Trophoblast cell (in vitro differentiated cells and primary cell): ENCODE results near the gene ATP5MK. TPM values are rescaled to one million over a fixed set of nuclear protein-coding genes. Genes with fewer than 3 reads are reported as not detected.

Experiments
- DNase-seq, 2 donors: peaks; one replicate each; pipeline ENCODE4 v3.0.0-alpha.2; 2016
- H2AFZ ChIP-seq: 2 replicates; pipeline ENCODE4 v1.6.1; 2013; ENCODE audit warnings: low read length, moderate library complexity, mild to moderate bottlenecking; ENCODE audit not compliant: insufficient read depth, poor library complexity
- H2AK5ac ChIP-seq: 2 replicates; pipeline ENCODE4 v1.6.1; 2013; ENCODE audit warnings: mild to moderate bottlenecking, low read length
- H2BK120ac ChIP-seq: 2 replicates; pipeline ENCODE4 v1.6.1; 2013; ENCODE audit warnings: low read length, mild to moderate bottlenecking, moderate library complexity; ENCODE audit not compliant: insufficient read depth, poor library complexity
- H2BK12ac ChIP-seq: 2 replicates; pipeline ENCODE4 v1.6.1; 2013; ENCODE audit warnings: mild to moderate bottlenecking, low read length, moderate library complexity
- H2BK5ac ChIP-seq: 2 replicates; pipeline ENCODE4 v1.6.1; 2013; ENCODE audit warnings: low read length, low read depth, moderate library complexity, mild to moderate bottlenecking; ENCODE audit not compliant: poor library complexity
- H3K14ac ChIP-seq: 2 replicates; pipeline ENCODE4 v1.6.1; 2013; ENCODE audit warnings: mild to moderate bottlenecking, low read length
- H3K18ac ChIP-seq: 2 replicates; pipeline ENCODE4 v1.6.1; 2013; ENCODE audit warnings: mild to moderate bottlenecking, low read length
- H3K23ac ChIP-seq: 2 replicates; pipeline ENCODE4 v1.6.1; 2013; ENCODE audit warnings: low read length
- H3K27ac ChIP-seq: 2 replicates; pipeline ENCODE4 v1.5.1; 2013; ENCODE audit warnings: low read depth, mild to moderate bottlenecking, inconsistent platforms, low read length, moderate library complexity
- H3K27me3 ChIP-seq: 2 replicates; pipeline ENCODE4 v1.6.1; 2013; ENCODE audit warnings: inconsistent platforms, mild to moderate bottlenecking, low read length, moderate library complexity; ENCODE audit not compliant: insufficient read depth
- H3K36me3 ChIP-seq, 2 experiments: 1 replicate in 1 of 2; 2 replicates in 1 of 2; pipeline ENCODE4 v1.6.1; 2013; ENCODE audit warnings: low read length in 2 of 2, mild to moderate bottlenecking in 2 of 2, moderate library complexity in 1 of 2; ENCODE audit not compliant: insufficient read depth in 2 of 2, control insufficient read depth in 1 of 2
- H3K4ac ChIP-seq: 2 replicates; pipeline ENCODE4 v1.6.1; 2013; ENCODE audit warnings: low read depth, mild to moderate bottlenecking, low read length, moderate library complexity
- H3K4me1 ChIP-seq, 2 experiments: 1 replicate in 1 of 2; 2 replicates in 1 of 2; pipeline ENCODE4 v1.6.1; 2013; ENCODE audit warnings: low read length in 2 of 2, mild to moderate bottlenecking in 2 of 2, moderate library complexity in 1 of 2; ENCODE audit not compliant: insufficient read depth in 2 of 2, control insufficient read depth in 1 of 2
- H3K4me2 ChIP-seq: 2 replicates; pipeline ENCODE4 v1.6.1; 2013; ENCODE audit warnings: inconsistent platforms, mild to moderate bottlenecking, low read length, moderate library complexity
- H3K4me3 ChIP-seq: 2 replicates; pipeline ENCODE4 v1.5.1; 2013; ENCODE audit warnings: mild to moderate bottlenecking, low read depth, low read length, inconsistent platforms
- H3K79me1 ChIP-seq: one replicate; pipeline ENCODE4 v1.6.1; 2013; ENCODE audit warnings: low read length
- H3K79me2 ChIP-seq: 2 replicates; pipeline ENCODE4 v1.6.1; 2013; ENCODE audit warnings: low read length, mild to moderate bottlenecking; ENCODE audit not compliant: control insufficient read depth, insufficient read depth, poor library complexity
- H3K9ac ChIP-seq: 2 replicates; pipeline ENCODE4 v1.6.1; 2013; ENCODE audit warnings: mild to moderate bottlenecking, low read length
- H3K9me3 ChIP-seq: 2 replicates; pipeline ENCODE4 v1.6.1; 2013; ENCODE audit warnings: low read depth, mild to moderate bottlenecking, control low read depth, inconsistent platforms, low read length; ENCODE audit not compliant: insufficient read depth
- H4K12ac ChIP-seq: 2 replicates; pipeline ENCODE4 v1.6.1; 2013; ENCODE audit warnings: low read depth, mild to moderate bottlenecking, low read length, moderate library complexity
- H4K8ac ChIP-seq: 2 replicates; pipeline ENCODE4 v1.6.1; 2013; ENCODE audit warnings: low read depth, mild to moderate bottlenecking, low read length, moderate library complexity
- H4K91ac ChIP-seq: one replicate; pipeline ENCODE4 v1.6.1; 2013; ENCODE audit warnings: low read depth, mild to moderate bottlenecking, low read length, moderate library complexity
- WGBS: extraction: QIAGEN DNeasy Blood & Tissue Kit; methylation state at CpG from one replicate; pipeline ENCODE4 v1.1.7; 2013; ENCODE audit warnings: missing lambda C conversion rate; ENCODE audit not compliant: insufficient read length, insufficient coverage; ENCODE audit errors: extremely low coverage; 5-methylcytosine and 5-hydroxymethylcytosine counted together
- polyA plus RNA-seq: library from polyadenylated mRNA; stranded (reverse); fragments of 200-250 nt; gene quantifications from 2 replicates; pipeline ENCODE4 v1.2.3, GENCODE V29; 2013

The ATP5MK gene, protein sequence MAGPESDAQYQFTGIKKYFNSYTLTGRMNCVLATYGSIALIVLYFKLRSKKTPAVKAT
- 848 and 875 TPM in 2 replicates for polyA plus RNA-seq

DNA sequence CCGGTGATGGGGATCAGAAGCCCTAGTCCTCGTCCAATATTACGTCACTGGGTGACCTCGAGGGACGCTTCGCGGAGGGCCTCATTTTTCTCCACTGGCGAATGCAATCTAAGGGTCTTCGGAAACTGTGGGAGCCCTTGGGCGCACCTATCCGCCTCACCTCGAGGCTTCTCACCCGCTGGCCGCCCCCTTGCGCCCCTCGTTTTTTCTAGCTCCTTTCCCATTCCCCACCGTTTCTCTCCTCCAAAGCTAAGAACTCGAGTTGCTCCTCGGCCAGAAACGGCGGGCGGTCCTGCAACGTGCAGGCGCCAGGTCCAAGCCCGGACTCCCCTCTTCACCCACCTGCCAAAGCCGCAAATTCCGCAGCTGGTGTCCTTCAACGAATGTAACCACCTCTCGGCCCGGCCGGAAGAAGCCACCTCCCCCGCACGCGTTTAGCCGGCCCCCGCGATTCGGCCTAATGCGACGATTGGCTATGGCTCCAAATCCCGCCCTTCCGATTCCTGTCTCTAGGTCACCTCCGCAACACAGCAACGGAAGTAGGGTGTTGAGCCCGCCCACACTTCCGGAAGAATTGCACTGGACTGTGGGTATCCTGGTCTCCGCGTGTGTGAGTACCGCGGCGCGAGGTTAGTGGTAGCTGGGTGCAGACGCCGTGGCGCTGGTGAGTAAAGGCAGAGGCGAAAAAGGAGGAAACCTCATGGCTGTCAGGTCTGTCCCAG is at the start of gene ATP5MK, which contains the start of gene PDCD11:
TSS of gene ATP5MK (minus strand) at position 409 of the 722 bp plus-strand sequence. CDS start 4,018 bp downstream, outside the sequence.
TSS of gene PDCD11 (plus strand) at position 560 of the 722 bp plus-strand sequence. CDS start 1,801 bp downstream, outside the sequence.
- Histone ChIP-seq H2BK12ac (no peak within 1 kb of the TSS), H3K79me2 (peaks cover 18% of the 10 kb centered on the region), H3K14ac (peak within 1 kb of the TSS; percentile 86), H3K4me1 (peaks cover 3 to 12% of the 10 kb centered on the region in 2 experiments), H4K8ac (peak within 1 kb of the TSS; percentile 89), H3K36me3 (peaks cover 18 to 29% of the 10 kb centered on the region in 2 experiments), H3K9me3 (no peaks in the 10 kb centered on the region), H3K9ac (peak within 1 kb of the TSS; percentile 95), H2AFZ (peak within 1 kb of the TSS; percentile 90), H3K4me2 (peak within 1 kb of the TSS; percentile 90), H3K27ac (peak within 1 kb of the TSS; percentile 29), H3K18ac (peak within 1 kb of the TSS; percentile 85), H3K4me3 (peak within 1 kb of the TSS; percentile 95), H3K27me3 (no peaks in the 10 kb centered on the region), H4K91ac (peak within 1 kb of the TSS; percentile 89), H4K12ac (peak within 1 kb of the TSS; percentile 80), H2BK5ac (peak within 1 kb of the TSS; percentile 34), H3K4ac (peak within 1 kb of the TSS; percentile 95), H3K23ac (no peak within 1 kb of the TSS), H2BK120ac (peak within 1 kb of the TSS; percentile 72), H3K79me1 (peaks cover 7% of the 10 kb centered on the region), H2AK5ac (peak within 1 kb of the TSS; percentile 72)
- no CpG with 5 or more reads among the region's 56 CpGs for WGBS
- peak; percentile 98 to 99 for DNase-seq

DNA sequence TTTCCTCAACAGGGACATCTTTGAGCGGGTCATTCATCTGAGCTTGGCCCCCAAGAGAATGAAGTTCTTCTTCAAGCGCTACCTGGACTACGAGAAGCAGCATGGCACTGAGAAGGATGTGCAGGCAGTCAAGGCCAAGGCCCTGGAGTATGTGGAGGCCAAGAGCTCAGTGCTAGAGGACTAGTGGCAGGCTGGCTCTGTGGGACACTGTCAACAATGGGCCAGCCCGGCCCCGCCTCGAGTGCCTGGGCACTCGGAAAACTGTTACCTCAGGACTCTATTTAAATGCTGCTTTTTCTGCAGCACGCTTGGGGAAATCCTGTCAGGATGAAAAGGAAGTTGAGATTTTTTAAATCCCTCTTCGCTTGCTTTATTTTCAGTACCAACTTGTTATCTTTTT is 49.1 kb upstream of the ATP5MK start:
- H3K27me3 ChIP-seq: no peaks in the 10 kb centered on the region
- no peak overlapping the region for H3K23ac ChIP-seq
- no peak overlapping the region for H4K12ac ChIP-seq
- H3K4ac ChIP-seq: no peak overlapping the region
- no peak overlapping the region for H2AK5ac ChIP-seq
- H2BK12ac ChIP-seq: no peak overlapping the region
- H4K8ac ChIP-seq: no peak overlapping the region
- H4K91ac ChIP-seq: no peak overlapping the region
- H3K9me3 ChIP-seq: peaks cover 2% of the 10 kb centered on the region
- H3K36me3 ChIP-seq: peaks cover 66 to 80% of the 10 kb centered on the region in 2 experiments
- no peak overlapping the region for H3K4me2 ChIP-seq
- no peak overlapping the region for H2AFZ ChIP-seq
- WGBS: no CpG with 5 or more reads among the region's 9 CpGs
- H3K14ac ChIP-seq: no peak overlapping the region
- H3K79me2 ChIP-seq: no peaks in the 10 kb centered on the region
- DNase-seq: no peak
- H2BK5ac ChIP-seq: no peak overlapping the region
- H3K27ac ChIP-seq: no peak overlapping the region
- H3K79me1 ChIP-seq: no peaks in the 10 kb centered on the region
- no peak overlapping the region for H2BK120ac ChIP-seq
- H3K4me1 ChIP-seq: no peaks in the 10 kb centered on the region
- no peak overlapping the region for H3K18ac ChIP-seq
- H3K4me3 ChIP-seq: no peak overlapping the region
- H3K9ac ChIP-seq: no peak overlapping the region

DNA sequence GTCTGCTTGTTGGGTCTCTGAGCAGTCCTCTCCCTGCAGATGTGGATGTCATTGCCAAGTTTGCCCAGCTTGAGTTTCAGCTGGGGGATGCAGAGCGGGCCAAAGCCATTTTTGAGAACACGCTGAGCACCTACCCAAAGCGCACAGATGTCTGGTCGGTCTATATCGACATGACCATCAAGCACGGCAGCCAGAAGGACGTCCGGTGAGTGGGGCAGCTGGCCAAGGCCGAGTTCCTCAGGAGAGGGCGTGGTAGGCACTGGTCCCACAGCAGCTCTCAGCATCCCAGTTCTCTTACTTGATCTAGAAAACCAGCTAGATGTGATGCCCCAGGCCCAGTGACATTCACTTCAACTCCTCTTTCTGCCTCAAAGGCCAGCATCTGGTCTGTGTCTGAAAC is 48.2 kb upstream of the ATP5MK start:
- H3K4me2 ChIP-seq: no peak overlapping the region
- H3K36me3 ChIP-seq: peaks cover 72 to 85% of the 10 kb centered on the region in 2 experiments
- no peak overlapping the region for H3K18ac ChIP-seq
- no peak overlapping the region for H4K12ac ChIP-seq
- no peak for DNase-seq
- no peak overlapping the region for H3K23ac ChIP-seq
- H3K27me3 ChIP-seq: no peaks in the 10 kb centered on the region
- H3K27ac ChIP-seq: no peak overlapping the region
- H3K14ac ChIP-seq: no peak overlapping the region
- H3K79me2 ChIP-seq: no peaks in the 10 kb centered on the region
- H3K4me1 ChIP-seq: no peaks in the 10 kb centered on the region
- H2AK5ac ChIP-seq: no peak overlapping the region
- no peak overlapping the region for H2AFZ ChIP-seq
- H4K91ac ChIP-seq: no peak overlapping the region
- H3K4ac ChIP-seq: no peak overlapping the region
- no peaks in the 10 kb centered on the region for H3K79me1 ChIP-seq
- H3K9ac ChIP-seq: no peak overlapping the region
- H3K4me3 ChIP-seq: no peak overlapping the region
- H3K9me3 ChIP-seq: peaks cover 2% of the 10 kb centered on the region
- WGBS: no CpG with 5 or more reads among the region's 10 CpGs
- no peak overlapping the region for H2BK120ac ChIP-seq
- no peak overlapping the region for H2BK12ac ChIP-seq
- no peak overlapping the region for H2BK5ac ChIP-seq
- no peak overlapping the region for H4K8ac ChIP-seq

DNA sequence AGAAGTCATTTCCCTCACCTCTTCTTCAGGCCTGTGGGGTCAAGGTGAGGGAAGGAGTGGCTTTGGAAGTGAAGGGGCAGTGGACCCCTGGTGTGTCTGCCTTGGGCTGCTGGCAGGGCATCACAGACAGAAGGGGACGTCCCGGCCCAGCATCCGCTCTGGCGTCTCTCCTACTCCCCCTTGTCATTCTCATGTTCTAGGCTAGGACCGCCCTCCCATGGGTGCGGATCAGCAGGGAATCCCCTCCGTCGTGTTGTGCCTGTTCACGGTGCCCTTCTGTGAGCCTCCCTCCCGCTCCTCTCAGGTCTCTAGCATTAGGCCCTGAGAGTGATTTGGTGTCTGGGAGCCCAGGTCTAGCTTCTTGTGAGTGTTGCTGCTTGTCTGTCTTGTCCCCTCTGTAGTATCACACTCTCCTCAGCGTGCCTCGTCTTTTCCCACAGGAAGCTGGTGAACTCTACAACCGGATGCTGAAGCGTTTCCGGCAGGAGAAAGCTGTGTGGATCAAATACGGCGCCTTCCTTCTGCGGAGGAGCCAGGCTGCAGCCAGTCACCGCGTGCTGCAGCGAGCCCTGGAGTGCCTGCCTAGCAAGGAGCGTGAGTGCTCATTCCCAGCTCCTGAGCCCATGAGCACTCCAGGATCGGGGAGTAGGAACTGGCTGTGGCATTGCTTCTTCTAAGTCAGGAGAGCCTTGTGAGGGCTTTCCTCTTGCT is 47.4 kb upstream of the ATP5MK start:
- H3K79me1 ChIP-seq: no peaks in the 10 kb centered on the region
- no peaks in the 10 kb centered on the region for H3K27me3 ChIP-seq
- no peak overlapping the region for H4K8ac ChIP-seq
- H2BK5ac ChIP-seq: no peak overlapping the region
- no peak overlapping the region for H4K91ac ChIP-seq
- H3K9me3 ChIP-seq: peaks cover 2% of the 10 kb centered on the region
- WGBS: no CpG with 5 or more reads among the region's 23 CpGs
- H3K23ac ChIP-seq: no peak overlapping the region
- H2AFZ ChIP-seq: no peak overlapping the region
- H3K79me2 ChIP-seq: no peaks in the 10 kb centered on the region
- no peak overlapping the region for H3K4ac ChIP-seq
- H3K4me2 ChIP-seq: no peak overlapping the region
- H3K4me1 ChIP-seq: no peaks in the 10 kb centered on the region
- no peak overlapping the region for H2BK120ac ChIP-seq
- H3K18ac ChIP-seq: no peak overlapping the region
- no peak for DNase-seq
- H2AK5ac ChIP-seq: no peak overlapping the region
- no peak overlapping the region for H3K27ac ChIP-seq
- no peak overlapping the region for H3K14ac ChIP-seq
- H3K4me3 ChIP-seq: no peak overlapping the region
- peaks cover 75 to 85% of the 10 kb centered on the region in 2 experiments for H3K36me3 ChIP-seq
- H4K12ac ChIP-seq: no peak overlapping the region
- H2BK12ac ChIP-seq: no peak overlapping the region
- H3K9ac ChIP-seq: no peak overlapping the region
